ENCODE results near the gene GALNT18. TPM values are rescaled to one million over a fixed set of nuclear protein-coding genes. Genes with fewer than 3 reads are reported as not detected.

The GALNT18 gene
- total RNA-seq, 1 donor from 2014 or later = 24.4 TPM

DNA sequence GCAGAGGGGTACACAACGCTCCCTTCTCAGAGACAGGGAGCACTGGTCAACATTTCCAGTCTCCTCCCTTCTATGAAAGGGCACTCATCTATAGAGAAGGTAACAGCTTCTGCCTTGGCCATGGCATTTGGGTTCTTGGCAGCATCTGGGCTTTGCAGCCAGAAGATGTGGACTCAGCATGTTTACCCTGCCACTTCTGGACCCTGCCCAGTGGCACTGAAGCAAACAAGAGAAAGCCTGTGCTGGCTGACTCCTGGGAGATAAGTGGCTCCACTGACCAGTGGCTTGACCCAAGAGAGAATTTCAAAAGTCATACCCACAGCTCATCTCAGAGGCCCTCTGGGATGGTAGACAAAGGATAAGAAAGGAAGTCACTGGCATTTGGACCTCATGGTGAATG is 276.7 kb downstream of the GALNT18 start:
- intact Hi-C loops (cut with micrococcal nuclease) = no loop called here
- H3K4me1 ChIP-seq = peaks cover 29% of the 10 kb centered on the region
- no peak for TF ChIP-seq CTCF (IDR thresholded peaks at IDR 0.05; ENCODE audit: borderline replicate concordance)
- H3K27me3 ChIP-seq (ENCODE audit: low read depth) = no peaks in the 10 kb centered on the region
- no peak overlapping the region for H3K27ac ChIP-seq (replicated peaks)
- no peak for DNase-seq
- peaks cover 11% of the 10 kb centered on the region for H3K36me3 ChIP-seq
- no peak overlapping the region for H3K4me3 ChIP-seq
- H3K9me3 ChIP-seq (replicated peaks) = no peaks in the 10 kb centered on the region

- no peak for TF ChIP-seq CTCF (IDR thresholded peaks at IDR 0.05; ENCODE audit: borderline replicate concordance)
- intact Hi-C loops (cut with micrococcal nuclease) = no loop called here
- Histone ChIP-seq H3K4me1 (peaks cover 22% of the 10 kb centered on the region), H3K36me3 (peaks cover 11% of the 10 kb centered on the region), H3K27ac (replicated peaks) (no peak overlapping the region), H3K27me3 (ENCODE audit: low read depth) (no peaks in the 10 kb centered on the region), H3K4me3 (no peak overlapping the region), H3K9me3 (replicated peaks) (no peaks in the 10 kb centered on the region)
- DNase-seq = no peak
Measured at GRCh38 chr11:11344045-11344444, 277.8 kb downstream of the GALNT18 start.

- intact Hi-C loops (cut with micrococcal nuclease) = no loop called here
- Histone ChIP-seq H3K27ac (replicated peaks) (no peak overlapping the region), H3K4me1 (peaks cover 4% of the 10 kb centered on the region), H3K4me3 (no peak overlapping the region), H3K27me3 (ENCODE audit: low read depth) (no peaks in the 10 kb centered on the region), H3K36me3 (peaks cover 17% of the 10 kb centered on the region), H3K9me3 (replicated peaks) (no peaks in the 10 kb centered on the region)
- no peak for DNase-seq
- no peak for TF ChIP-seq CTCF (IDR thresholded peaks at IDR 0.05; ENCODE audit: borderline replicate concordance)
Measured at GRCh38 chr11:11338304-11338703, 283.5 kb downstream of the GALNT18 start.

DNA sequence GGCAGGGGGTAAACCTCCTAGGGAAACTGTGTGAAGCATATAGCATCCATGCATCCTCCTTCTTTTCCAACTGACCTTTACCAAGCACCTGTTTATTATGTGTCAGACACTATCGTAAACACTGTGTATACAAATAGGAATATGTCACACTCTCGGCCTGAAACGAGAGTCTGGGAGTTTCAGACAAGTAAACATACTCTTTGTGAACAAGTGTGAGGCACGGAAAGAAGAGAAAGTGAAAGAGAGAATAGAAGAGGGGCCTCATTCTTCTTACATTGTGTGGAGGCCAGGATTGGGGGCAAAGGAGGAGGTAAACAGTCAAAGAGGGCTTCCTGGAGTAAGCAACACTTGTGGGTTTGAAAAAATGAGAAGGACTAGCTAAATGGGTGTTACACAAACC is 285.1 kb downstream of the GALNT18 start:
- Histone ChIP-seq H3K36me3 (peaks cover 28% of the 10 kb centered on the region), H3K4me1 (peaks cover 4% of the 10 kb centered on the region), H3K27me3 (ENCODE audit: low read depth) (no peaks in the 10 kb centered on the region), H3K9me3 (replicated peaks) (no peaks in the 10 kb centered on the region), H3K4me3 (no peak overlapping the region), H3K27ac (replicated peaks) (no peak overlapping the region)
- no peak for DNase-seq
- intact Hi-C loops (cut with micrococcal nuclease) = no loop called here
- TF ChIP-seq CTCF (IDR thresholded peaks at IDR 0.05; ENCODE audit: borderline replicate concordance) = no peak

DNA sequence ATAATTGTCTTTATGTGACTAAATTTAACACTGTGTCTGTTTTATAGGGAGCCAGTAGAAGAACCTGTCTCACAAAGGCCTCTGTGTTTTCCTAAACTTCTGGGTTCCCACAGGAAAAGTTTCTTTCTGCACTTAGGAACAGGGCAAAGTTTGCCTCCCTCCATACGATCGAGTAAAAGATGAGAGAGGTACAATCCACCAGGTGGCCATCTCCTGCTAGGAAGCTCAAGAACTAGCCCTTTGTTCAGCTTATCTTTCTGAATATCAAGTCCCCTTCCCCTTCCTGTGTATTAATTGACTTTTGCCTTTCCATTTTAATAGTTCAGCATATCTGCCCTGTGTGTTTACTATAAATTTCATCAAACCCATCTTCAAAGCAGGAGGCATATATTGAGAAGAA is 286.8 kb downstream of the GALNT18 start:
- Histone ChIP-seq H3K36me3 (peaks cover 31% of the 10 kb centered on the region), H3K27ac (replicated peaks) (no peak overlapping the region), H3K27me3 (ENCODE audit: low read depth) (no peaks in the 10 kb centered on the region), H3K4me1 (peaks cover 4% of the 10 kb centered on the region), H3K4me3 (no peak overlapping the region), H3K9me3 (replicated peaks) (no peaks in the 10 kb centered on the region)
- intact Hi-C loops (cut with micrococcal nuclease) = no loop called here
- DNase-seq = no peak
- TF ChIP-seq CTCF (IDR thresholded peaks at IDR 0.05; ENCODE audit: borderline replicate concordance) = no peak

DNA sequence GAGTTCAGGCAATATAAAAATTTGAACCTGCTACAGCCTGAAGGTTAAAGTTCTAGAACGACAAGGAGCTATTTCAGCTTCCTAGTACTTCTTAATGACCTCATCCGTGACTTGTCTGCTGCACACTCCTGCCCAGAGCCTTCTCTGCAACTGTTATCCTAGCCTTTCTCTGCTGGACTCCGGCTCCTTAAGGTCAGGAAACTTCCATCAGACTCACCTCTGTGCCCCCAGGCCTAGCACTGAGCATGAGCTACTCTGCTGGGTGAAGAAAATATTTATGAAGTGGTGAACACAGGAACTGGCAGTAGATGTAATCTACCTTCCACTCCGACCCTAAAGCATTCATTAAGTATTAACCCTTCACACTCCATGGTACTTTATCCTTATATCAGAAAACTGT is 287.2 kb downstream of the GALNT18 start:
- Histone ChIP-seq H3K4me1 (peaks cover 1% of the 10 kb centered on the region), H3K27ac (replicated peaks) (no peak overlapping the region), H3K4me3 (no peak overlapping the region), H3K9me3 (replicated peaks) (no peaks in the 10 kb centered on the region), H3K27me3 (ENCODE audit: low read depth) (no peaks in the 10 kb centered on the region), H3K36me3 (peaks cover 31% of the 10 kb centered on the region)
- no peak for DNase-seq
- intact Hi-C loops (cut with micrococcal nuclease) = no loop called here
- no peak for TF ChIP-seq CTCF (IDR thresholded peaks at IDR 0.05; ENCODE audit: borderline replicate concordance)
